KMS-11 (cell line): ENCODE results near the gene UBALD1.
"Not testable (repeated sequence)": the region's sequence is repeated elsewhere in the genome, so short reads cannot be mapped to it uniquely, and the experiment has no call there.

Experiments used
- H2AFZ ChIP-seq: fragments of 200-600 bp; sonication (generic); 2 replicates; pipeline ENCODE4 v1.6.1; 2016; ENCODE audit warnings: antibody characterized with exemption, mixed run types, low read depth
- H3K27ac ChIP-seq: fragments of 200-600 bp; sonication (generic); 2 replicates; pipeline ENCODE4 v1.6.1; 2016; ENCODE audit warnings: mild to moderate bottlenecking, mixed run types
- H3K27me3 ChIP-seq: fragments of 200-600 bp; sonication (generic); 2 replicates; pipeline ENCODE4 v1.6.1; 2017; ENCODE audit warnings: mild to moderate bottlenecking, low read depth, mixed run types, moderate library complexity; ENCODE audit not compliant: insufficient read depth
- H3K36me3 ChIP-seq: fragments of 200-600 bp; sonication (generic); 2 replicates; pipeline ENCODE4 v1.6.1; 2017; ENCODE audit warnings: mild to moderate bottlenecking, mixed run types; ENCODE audit not compliant: insufficient read depth
- H3K4me1 ChIP-seq: fragments of 200-600 bp; sonication (generic); 2 replicates; pipeline ENCODE4 v1.6.1; 2016; ENCODE audit warnings: mild to moderate bottlenecking, low read depth, mixed run types; ENCODE audit not compliant: poor library complexity, severe bottlenecking
- H3K4me2 ChIP-seq: fragments of 200-600 bp; sonication (generic); 2 replicates; pipeline ENCODE4 v1.7.0; 2016; ENCODE audit warnings: mild to moderate bottlenecking, mixed run types
- H3K4me3 ChIP-seq: fragments of 200-600 bp; sonication (generic); IDR thresholded peaks from 2 replicates; pipeline ENCODE4 v1.6.1; 2017; ENCODE audit warnings: low read depth, low read length, mixed read lengths; ENCODE audit not compliant: insufficient read depth
- H3K79me2 ChIP-seq: fragments of 200-600 bp; sonication (generic); 2 replicates; pipeline ENCODE4 v1.6.1; 2016; ENCODE audit warnings: low read depth, mixed run types; ENCODE audit not compliant: insufficient read depth
- H3K9ac ChIP-seq: fragments of 200-600 bp; sonication (generic); 2 replicates; pipeline ENCODE4 v1.6.1; 2016; ENCODE audit warnings: mild to moderate bottlenecking, mixed run types
- H4K20me1 ChIP-seq: fragments of 200-600 bp; sonication (generic); 2 replicates; pipeline ENCODE4 v1.6.1; 2016; ENCODE audit warnings: mild to moderate bottlenecking, mixed run types; ENCODE audit not compliant: insufficient read depth
- CTCF ChIP-seq: fragments of 200-600 bp; sonication (generic); conservative IDR thresholded peaks from 2 replicates; pipeline ENCODE4 v1.6.1; 2017; ENCODE audit warnings: low read depth, mild to moderate bottlenecking, antibody characterized with exemption, low read length, moderate library complexity, mixed read lengths

Gene UBALD1

GRCh38 chr16:4651827-4652226 is 37.1 kb upstream of the UBALD1 start:
- H3K4me2 ChIP-seq = no peak overlapping the region
- H3K27me3 ChIP-seq = no peaks in the 10 kb centered on the region
- no peak for TF ChIP-seq CTCF
- H3K4me1 ChIP-seq = peaks cover 8% of the 10 kb centered on the region
- no peaks in the 10 kb centered on the region for H4K20me1 ChIP-seq
- H3K79me2 ChIP-seq = no peaks in the 10 kb centered on the region
- no peak overlapping the region for H3K27ac ChIP-seq
- no peak overlapping the region for H3K4me3 ChIP-seq
- H3K9ac ChIP-seq = no peak overlapping the region
- no peaks in the 10 kb centered on the region for H3K36me3 ChIP-seq
- no peak overlapping the region for H2AFZ ChIP-seq

- not testable (repeated sequence) for H3K4me1 ChIP-seq, H3K27ac ChIP-seq, H3K9ac ChIP-seq, H3K36me3 ChIP-seq, H2AFZ ChIP-seq, H3K4me2 ChIP-seq, H3K27me3 ChIP-seq, H3K79me2 ChIP-seq, H3K4me3 ChIP-seq, H4K20me1 ChIP-seq
- TF ChIP-seq CTCF = peak; percentile 94
Measured at GRCh38 chr16:4650443-4651074, 35.9 kb upstream of the UBALD1 start.

GRCh38 chr16:4649744-4650442 is 35.2 kb upstream of the UBALD1 start:
- no peaks in the 10 kb centered on the region for H4K20me1 ChIP-seq
- no peaks in the 10 kb centered on the region for H3K27me3 ChIP-seq
- H3K4me2 ChIP-seq = no peak overlapping the region
- peaks cover 8% of the 10 kb centered on the region for H3K4me1 ChIP-seq
- TF ChIP-seq CTCF = no peak
- no peaks in the 10 kb centered on the region; the same call in 1 of the 2 replicates for H3K79me2 ChIP-seq
- H2AFZ ChIP-seq = no peak overlapping the region
- no peak overlapping the region for H3K4me3 ChIP-seq
- H3K9ac ChIP-seq = no peak overlapping the region
- no peaks in the 10 kb centered on the region for H3K36me3 ChIP-seq
- no peak overlapping the region for H3K27ac ChIP-seq

- H3K27me3 ChIP-seq = no peaks in the 10 kb centered on the region
- H4K20me1 ChIP-seq = no peaks in the 10 kb centered on the region
- H3K79me2 ChIP-seq = peaks cover 7% of the 10 kb centered on the region; the same call in 1 of the 2 replicates
- H3K9ac ChIP-seq = no peak overlapping the region
- H2AFZ ChIP-seq = no peak overlapping the region
- TF ChIP-seq CTCF = no peak
- H3K27ac ChIP-seq = no peak overlapping the region
- no peak overlapping the region for H3K4me3 ChIP-seq
- H3K4me1 ChIP-seq = peaks cover 3% of the 10 kb centered on the region
- no peaks in the 10 kb centered on the region for H3K36me3 ChIP-seq
- no peak overlapping the region for H3K4me2 ChIP-seq
Measured at GRCh38 chr16:4648917-4649316, 34.2 kb upstream of the UBALD1 start.
